GM18519 (cell line): ENCODE data around the gene SLAMF7.
"Not testable (repeated sequence)": the region's sequence is repeated elsewhere in the genome, so short reads cannot be mapped to it uniquely, and the experiment has no call there.

Experiments used
- ATAC-seq: cut with Tn5 transposase; IDR thresholded peaks from one replicate; pipeline ENCODE4 v1.9.1; 2021; ENCODE audit warnings: mild to moderate bottlenecking, moderate library complexity; ENCODE audit not compliant: unreplicated experiment, low FRiP score

The SLAMF7 gene

GRCh38 chr1:160772331-160772730 lies 33.3 kb downstream of the SLAMF7 start:
- ATAC-seq = no peak

GRCh38 chr1:160773093-160773492 lies 34.0 kb downstream of the SLAMF7 start:
- ATAC-seq = no peak

GRCh38 chr1:160774886-160775719 lies 36.1 kb downstream of the SLAMF7 start:
- ATAC-seq = no peak

GRCh38 chr1:160776178-160776577 lies 37.1 kb downstream of the SLAMF7 start:
- no peak for ATAC-seq

GRCh38 chr1:160777486-160778089 lies 38.5 kb downstream of the SLAMF7 start:
- ATAC-seq = no peak

GRCh38 chr1:160778976-160779375 lies 39.9 kb downstream of the SLAMF7 start:
- ATAC-seq = no peak

- ATAC-seq = no peak
These were observed 40.8 kb downstream of the SLAMF7 start for GRCh38 chr1:160779626-160780397.

GRCh38 chr1:160780398-160780755 lies 41.3 kb downstream of the SLAMF7 start:
- ATAC-seq = no peak

- ATAC-seq = no peak
These were observed 42.2 kb downstream of the SLAMF7 start for GRCh38 chr1:160781186-160781766.

- peak; percentile 81 for ATAC-seq
These were observed 43.1 kb downstream of the SLAMF7 start for GRCh38 chr1:160781914-160782689.

GRCh38 chr1:160782988-160783765 lies 44.1 kb downstream of the SLAMF7 start:
- ATAC-seq = not testable (repeated sequence)

GRCh38 chr1:160789051-160789701 lies 50.1 kb downstream of the SLAMF7 start:
- no peak for ATAC-seq

- peak; percentile 83 for ATAC-seq
These were observed 50.9 kb downstream of the SLAMF7 start for GRCh38 chr1:160789702-160790611.

GRCh38 chr1:160794376-160794775 lies 55.3 kb downstream of the SLAMF7 start:
- no peak for ATAC-seq

- peak; percentile 80 for ATAC-seq
These were observed 56.9 kb downstream of the SLAMF7 start, which contains the start of gene LY9 for GRCh38 chr1:160795951-160796383. LY9 (plus strand) TSS chr1:160796174; CDS start chr1:160796188, 14 bp downstream.

- ATAC-seq = no peak
These were observed 58.2 kb downstream of the SLAMF7 start for GRCh38 chr1:160797271-160797709.

GRCh38 chr1:160797861-160798273 lies 58.8 kb downstream of the SLAMF7 start:
- no peak for ATAC-seq

- ATAC-seq = no peak
These were observed 59.4 kb downstream of the SLAMF7 start for GRCh38 chr1:160798439-160798838.
